ENCODE measurements around the gene CCDC159.

The CCDC159 gene

GRCh38 chr19:11399667-11400066, 53.3 kb downstream of the CCDC159 start:
- DNase-seq = no peak

GRCh38 chr19:11400798-11401197, 54.5 kb downstream of the CCDC159 start:
- DNase-seq = no peak

- DNase-seq = no peak
Measured at GRCh38 chr19:11401808-11402543, 55.7 kb downstream of the CCDC159 start.

All from NCI-H2171 treated with DMSO at 0.1 percent for 48 hours (cell line).